Progenitor cell of endocrine pancreas (in vitro differentiated cells): ENCODE results near the gene KCNK15. TPM values are rescaled to one million over a fixed set of nuclear protein-coding genes. Genes with fewer than 3 reads are reported as not detected.
"Not testable (repeated sequence)": the region's sequence is repeated elsewhere in the genome, so short reads cannot be mapped to it uniquely, and the experiment has no call there.

Experiments used
- DNase-seq: peaks from one replicate; pipeline ENCODE4 v3.0.0; 2021; ENCODE audit warnings: low spot score; ENCODE audit not compliant: unreplicated experiment
- H3K27ac Mint-ChIP-seq: 2 replicates; pipeline ENCODE4 v1.8.0; 2021; ENCODE audit warnings: mild to moderate bottlenecking, moderate library complexity, mixed read lengths
- H3K27me3 Mint-ChIP-seq: 2 replicates; pipeline ENCODE4 v1.8.0; 2021; ENCODE audit warnings: mixed read lengths
- H3K36me3 Mint-ChIP-seq: 2 replicates; pipeline ENCODE4 v1.8.0; 2022; ENCODE audit warnings: mixed read lengths; ENCODE audit not compliant: insufficient read depth
- H3K4me1 Mint-ChIP-seq: 2 replicates; pipeline ENCODE4 v1.8.0; 2021; ENCODE audit warnings: low read depth, mixed read lengths
- H3K4me3 Mint-ChIP-seq: 2 replicates; pipeline ENCODE4 v1.8.0; 2021; ENCODE audit warnings: low read depth, mild to moderate bottlenecking, moderate library complexity, mixed read lengths
- H3K9me3 Mint-ChIP-seq: 2 replicates; pipeline ENCODE4 v1.8.0; 2021; ENCODE audit warnings: low read depth, mixed read lengths
- total RNA-seq: library from RNA; stranded (reverse); gene quantifications from 2 replicates; pipeline ENCODE4 v1.2.1, GENCODE V29; 2021
- TF ChIP-seq, protein P1 (sequence below): fragments of 200-600 bp; sonication (generic); IDR thresholded peaks from one replicate; pipeline ENCODE4 v1.5.0; 2021; ENCODE audit warnings: antibody characterized with exemption, mild to moderate bottlenecking; ENCODE audit not compliant: unreplicated experiment

KCNK15 gene
- total RNA-seq, 1 donor from 2014 or later, result 0.22 TPM

GRCh38 chr20:44759595-44759994 lies 13.9 kb downstream of the KCNK15 start:
- H3K27ac Mint-ChIP-seq, result no peak overlapping the region
- no peaks in the 10 kb centered on the region for H3K36me3 Mint-ChIP-seq
- H3K4me3 Mint-ChIP-seq, result no peak overlapping the region
- TF ChIP-seq, protein P1, sequence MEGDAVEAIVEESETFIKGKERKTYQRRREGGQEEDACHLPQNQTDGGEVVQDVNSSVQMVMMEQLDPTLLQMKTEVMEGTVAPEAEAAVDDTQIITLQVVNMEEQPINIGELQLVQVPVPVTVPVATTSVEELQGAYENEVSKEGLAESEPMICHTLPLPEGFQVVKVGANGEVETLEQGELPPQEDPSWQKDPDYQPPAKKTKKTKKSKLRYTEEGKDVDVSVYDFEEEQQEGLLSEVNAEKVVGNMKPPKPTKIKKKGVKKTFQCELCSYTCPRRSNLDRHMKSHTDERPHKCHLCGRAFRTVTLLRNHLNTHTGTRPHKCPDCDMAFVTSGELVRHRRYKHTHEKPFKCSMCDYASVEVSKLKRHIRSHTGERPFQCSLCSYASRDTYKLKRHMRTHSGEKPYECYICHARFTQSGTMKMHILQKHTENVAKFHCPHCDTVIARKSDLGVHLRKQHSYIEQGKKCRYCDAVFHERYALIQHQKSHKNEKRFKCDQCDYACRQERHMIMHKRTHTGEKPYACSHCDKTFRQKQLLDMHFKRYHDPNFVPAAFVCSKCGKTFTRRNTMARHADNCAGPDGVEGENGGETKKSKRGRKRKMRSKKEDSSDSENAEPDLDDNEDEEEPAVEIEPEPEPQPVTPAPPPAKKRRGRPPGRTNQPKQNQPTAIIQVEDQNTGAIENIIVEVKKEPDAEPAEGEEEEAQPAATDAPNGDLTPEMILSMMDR, result no peak
- peaks cover 8% of the 10 kb centered on the region for H3K27me3 Mint-ChIP-seq
- no peaks in the 10 kb centered on the region for H3K4me1 Mint-ChIP-seq
- no peak for DNase-seq
- H3K9me3 Mint-ChIP-seq, result no peaks in the 10 kb centered on the region

DNA sequence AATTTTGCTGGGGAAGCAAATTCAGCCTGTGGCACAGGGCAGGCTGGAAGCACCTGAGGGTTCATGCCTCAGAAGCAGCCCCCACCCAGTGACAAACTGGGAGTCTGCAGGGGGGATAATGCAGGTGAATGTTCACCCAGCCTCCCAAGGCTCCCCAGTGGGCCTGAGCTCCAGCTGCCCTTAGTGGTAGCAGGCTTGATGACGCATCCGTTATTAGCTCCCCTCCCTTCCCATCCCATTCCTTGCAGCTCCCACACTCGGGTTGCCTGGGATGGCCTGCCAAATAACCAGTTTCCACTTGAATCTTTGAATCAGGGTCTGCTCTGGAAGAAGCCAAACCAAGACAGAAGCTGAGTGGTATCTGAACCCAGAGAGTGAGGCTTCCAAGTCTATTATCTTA lies 15.8 kb downstream of the KCNK15 start:
- Mint-ChIP-seq H3K4me3 (no peak overlapping the region), H3K27me3 (peaks cover 16% of the 10 kb centered on the region), H3K36me3 (no peaks in the 10 kb centered on the region), H3K27ac (no peak overlapping the region), H3K4me1 (no peaks in the 10 kb centered on the region), H3K9me3 (no peaks in the 10 kb centered on the region)
- TF ChIP-seq, protein P1, result no peak
- no peak for DNase-seq

- no peak overlapping the region for H3K27ac Mint-ChIP-seq
- H3K27me3 Mint-ChIP-seq, result peaks cover 16% of the 10 kb centered on the region
- no peaks in the 10 kb centered on the region for H3K36me3 Mint-ChIP-seq
- no peak for DNase-seq
- no peak overlapping the region for H3K4me3 Mint-ChIP-seq
- no peaks in the 10 kb centered on the region for H3K9me3 Mint-ChIP-seq
- H3K4me1 Mint-ChIP-seq, result no peaks in the 10 kb centered on the region
- TF ChIP-seq, protein P1, result no peak
These were observed 16.9 kb downstream of the KCNK15 start for GRCh38 chr20:44762466-44763140.

DNA sequence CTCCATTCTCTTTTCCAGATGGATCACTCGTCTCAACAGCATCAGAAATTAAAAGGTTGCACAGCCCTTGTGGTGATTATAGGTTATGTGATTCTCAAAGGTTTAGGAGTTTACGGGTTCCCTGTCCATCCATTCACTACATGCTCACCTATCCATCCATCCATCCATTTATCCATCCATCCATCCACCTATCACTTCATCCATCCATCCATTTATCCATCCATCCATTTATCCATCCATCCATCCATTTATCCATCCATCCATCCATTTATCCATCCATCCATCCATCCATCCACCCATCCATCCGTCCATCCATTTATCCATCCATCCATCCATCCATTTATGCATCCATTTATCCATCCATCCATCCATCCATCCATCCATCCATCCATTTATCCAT lies 18.1 kb downstream of the KCNK15 start:
- not testable (repeated sequence) for H3K9me3 Mint-ChIP-seq, H3K4me1 Mint-ChIP-seq, H3K27ac Mint-ChIP-seq, H3K4me3 Mint-ChIP-seq, DNase-seq, H3K36me3 Mint-ChIP-seq
- H3K27me3 Mint-ChIP-seq, result peaks cover 16% of the 10 kb centered on the region

GRCh38 chr20:44765091-44765490 lies 19.4 kb downstream of the KCNK15 start:
- H3K4me3 Mint-ChIP-seq, result no peak overlapping the region
- DNase-seq, result no peak
- TF ChIP-seq, protein P1, result no peak
- peaks cover 14% of the 10 kb centered on the region for H3K27me3 Mint-ChIP-seq
- no peaks in the 10 kb centered on the region for H3K9me3 Mint-ChIP-seq
- H3K36me3 Mint-ChIP-seq, result no peaks in the 10 kb centered on the region
- no peaks in the 10 kb centered on the region for H3K4me1 Mint-ChIP-seq
- no peak overlapping the region for H3K27ac Mint-ChIP-seq

- Mint-ChIP-seq H3K4me3 (no peak overlapping the region), H3K27ac (no peak overlapping the region), H3K9me3 (no peaks in the 10 kb centered on the region), H3K4me1 (no peaks in the 10 kb centered on the region), H3K27me3 (peaks cover 15% of the 10 kb centered on the region), H3K36me3 (no peaks in the 10 kb centered on the region)
- TF ChIP-seq, protein P1, result no peak
- no peak for DNase-seq
These were observed 20.2 kb downstream of the KCNK15 start for GRCh38 chr20:44765701-44766347.
